Fibroblast of gingiva (primary cell): Measurements from ENCODE around the gene DISP2.

Experiments
- DNase-seq: peaks from one replicate; pipeline ENCODE4 v3.0.0-alpha.2; 2011; ENCODE audit warnings: low read depth

DISP2 gene

GRCh38 chr15:40365624-40366456 lies 7.8 kb downstream of the DISP2 start:
- no peak for DNase-seq

DNA sequence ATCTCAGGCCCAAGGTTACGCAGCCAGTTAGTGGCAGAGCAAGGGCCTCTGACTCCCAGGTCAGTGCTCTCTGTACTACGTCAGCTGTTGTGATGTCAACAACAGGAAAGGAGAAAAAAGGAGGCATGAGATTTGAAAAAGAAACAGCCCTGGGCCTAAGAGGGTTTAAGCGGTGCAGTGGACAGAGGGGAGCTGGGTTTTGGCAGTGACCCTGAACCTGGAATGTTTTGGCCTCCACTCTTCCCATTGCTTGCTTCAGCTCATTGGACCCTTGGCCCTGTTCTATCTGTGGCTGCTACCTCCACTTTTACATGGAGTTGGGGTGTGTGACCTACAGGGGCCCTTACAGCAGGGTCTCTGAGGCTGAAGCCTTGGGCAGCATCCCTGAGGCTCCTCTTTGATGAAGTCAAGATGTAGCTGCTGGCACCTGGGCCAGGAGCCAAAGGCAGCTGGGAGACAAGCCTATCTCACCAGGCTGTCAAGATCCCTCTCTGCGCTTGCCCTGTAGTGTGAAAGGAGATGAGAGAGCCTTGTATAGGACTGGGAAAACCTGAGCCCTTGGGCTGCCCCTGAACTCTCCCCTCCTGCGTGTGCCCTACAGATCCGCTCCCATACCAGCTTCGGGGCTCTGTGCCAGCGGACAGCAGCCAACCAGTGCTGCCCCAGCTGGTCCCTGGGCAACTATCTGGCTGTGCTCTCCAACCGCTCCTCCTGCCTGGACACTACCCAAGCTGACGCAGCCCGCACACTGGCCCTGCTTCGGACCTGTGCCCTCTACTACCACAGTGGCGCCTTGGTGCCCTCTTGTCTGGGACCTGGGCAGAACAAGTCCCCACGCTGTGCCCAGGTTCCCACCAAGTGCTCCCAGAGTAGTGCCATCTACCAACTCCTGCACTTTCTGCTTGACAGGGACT lies 8.7 kb downstream of the DISP2 start:
- no peak for DNase-seq

DNA sequence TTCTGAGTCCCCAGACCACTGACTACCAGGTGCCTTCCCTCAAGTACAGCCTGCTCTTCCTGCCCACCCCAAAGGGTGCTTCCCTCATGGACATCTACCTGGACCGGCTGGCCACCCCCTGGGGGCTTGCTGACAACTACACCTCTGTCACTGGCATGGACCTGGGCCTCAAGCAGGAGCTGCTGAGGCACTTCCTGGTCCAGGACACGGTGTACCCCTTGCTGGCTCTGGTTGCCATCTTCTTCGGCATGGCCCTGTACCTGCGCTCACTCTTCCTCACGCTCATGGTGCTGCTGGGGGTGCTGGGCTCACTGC lies 9.3 kb downstream of the DISP2 start:
- no peak for DNase-seq

DNA sequence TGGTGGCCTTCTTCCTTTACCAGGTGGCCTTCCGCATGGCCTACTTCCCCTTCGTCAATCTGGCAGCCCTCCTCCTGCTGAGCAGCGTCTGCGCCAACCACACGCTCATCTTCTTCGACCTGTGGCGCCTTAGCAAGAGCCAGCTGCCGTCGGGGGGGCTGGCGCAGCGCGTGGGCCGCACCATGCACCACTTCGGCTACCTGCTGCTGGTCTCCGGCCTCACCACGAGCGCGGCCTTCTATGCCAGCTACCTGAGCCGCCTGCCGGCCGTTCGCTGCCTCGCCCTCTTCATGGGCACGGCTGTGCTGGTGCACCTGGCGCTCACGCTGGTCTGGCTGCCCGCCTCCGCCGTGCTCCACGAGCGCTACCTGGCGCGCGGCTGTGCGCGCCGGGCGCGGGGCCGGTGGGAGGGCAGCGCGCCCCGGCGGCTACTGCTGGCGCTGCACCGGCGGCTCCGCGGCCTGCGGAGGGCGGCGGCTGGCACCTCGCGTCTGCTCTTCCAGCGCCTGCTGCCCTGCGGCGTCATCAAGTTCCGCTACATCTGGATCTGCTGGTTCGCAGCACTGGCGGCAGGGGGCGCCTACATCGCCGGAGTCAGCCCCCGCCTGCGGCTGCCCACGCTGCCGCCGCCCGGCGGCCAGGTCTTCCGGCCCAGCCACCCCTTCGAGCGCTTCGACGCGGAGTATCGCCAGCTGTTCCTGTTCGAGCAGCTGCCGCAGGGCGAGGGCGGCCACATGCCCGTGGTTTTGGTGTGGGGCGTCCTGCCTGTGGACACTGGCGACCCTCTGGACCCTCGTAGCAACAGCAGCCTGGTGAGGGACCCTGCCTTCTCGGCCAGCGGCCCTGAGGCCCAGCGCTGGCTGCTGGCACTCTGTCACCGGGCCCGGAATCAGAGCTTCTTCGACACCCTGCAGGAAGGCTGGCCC lies 9.9 kb downstream of the DISP2 start:
- DNase-seq: peak; percentile 86

GRCh38 chr15:40368719-40369473 lies 10.9 kb downstream of the DISP2 start:
- DNase-seq: no peak

DNA sequence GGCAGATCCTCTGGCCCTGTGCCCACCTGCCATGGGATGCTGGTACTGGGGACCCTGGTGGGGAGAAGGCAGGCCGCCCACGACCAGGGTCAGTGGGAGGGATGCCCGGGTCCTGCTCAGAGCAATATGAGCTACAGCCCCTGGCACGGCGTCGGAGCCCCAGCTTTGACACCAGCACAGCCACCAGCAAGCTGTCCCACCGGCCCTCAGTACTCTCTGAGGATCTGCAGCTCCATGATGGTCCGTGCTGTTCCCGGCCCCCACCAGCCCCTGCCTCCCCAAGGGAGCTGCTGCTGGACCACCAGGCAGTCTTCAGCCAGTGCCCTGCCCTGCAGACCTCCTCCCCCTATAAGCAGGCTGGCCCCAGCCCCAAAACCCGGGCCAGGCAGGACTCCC lies 11.5 kb downstream of the DISP2 start:
- DNase-seq: no peak

GRCh38 chr15:40369971-40370370 lies 12.0 kb downstream of the DISP2 start:
- no peak for DNase-seq

- no peak for DNase-seq
These were observed 15.0 kb downstream of the DISP2 start for GRCh38 chr15:40372981-40373380.

GRCh38 chr15:40377606-40378005 lies 19.6 kb downstream of the DISP2 start:
- DNase-seq: no peak

- DNase-seq: no peak
These were observed 21.4 kb downstream of the DISP2 start for GRCh38 chr15:40379374-40379773.

DNA sequence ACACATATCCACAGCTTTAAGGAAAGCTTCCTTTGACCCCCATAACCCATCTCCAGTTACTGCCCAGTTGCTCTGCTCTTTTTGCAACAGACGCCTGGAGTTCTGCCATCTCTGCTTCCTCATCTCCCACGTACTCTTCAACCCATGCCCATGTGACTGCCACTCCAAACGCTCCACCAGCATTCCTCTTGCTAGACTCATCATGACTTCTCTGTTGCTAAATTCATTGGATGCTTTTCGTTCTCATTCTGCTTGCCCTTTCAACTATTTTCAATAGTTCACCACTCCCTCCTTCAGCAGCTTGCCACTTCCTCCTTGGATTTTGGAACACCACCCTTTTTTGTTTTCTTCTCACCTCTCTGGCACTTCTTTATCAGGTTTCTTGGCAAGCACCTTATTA lies 21.8 kb downstream of the DISP2 start:
- DNase-seq: peak; percentile 99

DNA sequence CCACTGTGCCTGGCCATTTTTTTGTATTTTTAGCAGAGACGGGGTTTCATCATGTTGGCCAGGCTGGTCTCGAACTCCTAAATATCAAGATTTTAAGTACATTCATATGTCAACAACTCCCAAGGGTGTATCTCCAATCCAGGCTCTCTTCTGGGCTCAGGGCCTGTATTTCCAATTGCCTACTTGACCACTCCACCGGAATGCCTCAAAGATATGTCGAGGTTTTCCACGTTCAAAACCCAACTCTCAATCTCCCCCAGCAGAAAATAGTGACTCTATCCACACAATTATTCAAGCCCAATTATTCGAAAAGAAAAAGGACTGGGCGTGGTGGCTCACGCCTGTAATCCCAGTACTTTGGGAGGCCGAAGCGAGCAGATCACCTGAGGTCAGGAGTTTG lies 22.6 kb downstream of the DISP2 start:
- DNase-seq: no peak

DNA sequence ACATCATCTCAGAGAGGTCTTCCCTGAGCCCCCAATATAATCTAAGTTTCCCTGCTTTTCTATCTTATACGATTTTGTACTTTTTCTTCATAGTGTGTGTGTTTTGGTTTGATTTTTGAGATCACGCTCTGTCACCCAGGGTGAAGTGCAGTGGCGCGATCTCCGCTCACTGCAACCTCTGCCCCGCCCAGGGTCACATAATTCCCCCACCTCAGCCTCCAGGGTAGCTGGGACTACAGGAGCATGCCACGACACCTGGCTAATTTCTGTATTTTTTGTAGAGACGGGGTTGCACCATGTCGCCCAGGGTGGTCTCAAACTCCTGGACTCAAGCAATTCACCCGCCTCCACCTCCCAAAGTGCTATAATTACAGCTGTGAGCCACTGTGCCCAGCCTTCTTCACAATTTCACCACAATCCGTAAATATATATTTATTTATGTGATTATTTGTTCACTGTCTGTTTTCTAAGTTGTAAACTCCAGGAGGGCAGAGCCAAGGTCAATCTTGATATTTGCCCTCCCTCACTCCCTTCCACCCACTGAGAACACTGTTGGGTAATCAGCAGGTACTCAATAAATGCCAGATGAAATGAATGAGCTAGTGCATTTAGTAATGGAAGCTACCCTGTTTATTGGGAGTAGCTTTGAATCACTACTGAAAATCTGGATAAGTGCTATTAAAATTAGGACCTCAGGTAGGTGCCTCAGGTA lies 24.0 kb downstream of the DISP2 start:
- DNase-seq: no peak

DNA sequence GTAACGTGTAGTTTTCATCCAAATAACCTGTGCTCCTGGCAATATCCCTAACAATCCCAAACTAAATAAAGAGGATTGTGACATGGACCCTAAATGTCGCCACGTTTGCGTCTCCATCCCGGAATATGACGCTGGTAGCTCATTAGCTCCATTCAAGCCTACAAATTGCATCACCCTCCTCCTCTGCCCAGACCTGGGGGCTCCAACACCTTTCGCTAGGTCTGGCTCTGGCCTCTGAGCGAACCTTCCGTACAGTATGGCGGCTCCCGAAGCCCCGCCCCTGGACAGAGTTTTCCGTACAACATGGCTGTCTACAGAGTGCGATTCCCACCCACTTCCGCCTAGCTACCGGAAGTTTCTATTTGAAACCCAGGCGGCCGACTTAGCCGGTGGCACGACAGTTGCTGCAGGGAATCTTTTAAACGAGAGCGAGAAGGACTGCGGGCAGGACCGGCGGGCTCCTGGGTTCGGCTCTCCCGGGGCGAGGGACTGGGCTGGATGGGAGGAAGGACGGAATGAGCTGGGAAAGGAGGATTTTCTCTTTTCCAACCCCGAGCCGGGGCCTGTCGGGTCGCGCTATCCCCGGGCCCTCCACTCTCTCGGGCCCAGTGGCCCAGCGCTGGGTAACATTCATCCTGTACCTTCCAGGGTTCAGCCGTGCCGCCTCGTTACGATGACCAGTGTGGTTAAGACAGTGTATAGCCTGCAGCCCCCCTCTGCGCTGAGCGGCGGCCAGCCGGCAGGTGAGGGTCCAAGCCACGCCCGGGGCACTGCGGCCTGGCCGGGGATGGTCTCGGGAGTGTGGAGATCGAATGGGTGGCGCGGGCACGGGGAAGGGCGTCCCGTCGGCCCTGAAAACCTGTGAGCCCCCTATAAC lies 24.8 kb downstream of the DISP2 start, which contains the start of gene KNSTRN:
TSS of gene KNSTRN (plus strand) at position 142 of the 877 bp plus-strand sequence. CDS start at position 257, 115 bp downstream.
- DNase-seq: peak; percentile 91

DNA sequence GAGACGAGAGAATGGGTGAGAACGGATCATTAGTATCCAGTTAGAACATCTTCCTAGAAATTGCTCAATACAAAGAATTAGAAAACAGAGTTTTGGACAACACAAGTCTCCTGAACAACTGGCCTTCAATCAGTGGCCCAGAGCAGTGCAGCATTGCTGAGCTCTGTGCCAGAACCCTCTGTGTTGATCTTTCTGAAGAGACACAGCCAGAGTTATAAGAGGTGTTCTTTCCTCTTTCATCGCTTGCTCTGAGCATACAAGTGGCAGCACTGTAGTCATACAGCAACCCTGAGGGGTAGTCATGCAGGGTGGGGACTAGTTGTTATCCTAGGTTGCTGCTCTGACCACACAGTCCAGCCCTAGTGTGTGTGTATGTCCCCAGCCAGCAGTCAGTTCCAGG lies 28.5 kb downstream of the DISP2 start:
- DNase-seq: no peak

DNA sequence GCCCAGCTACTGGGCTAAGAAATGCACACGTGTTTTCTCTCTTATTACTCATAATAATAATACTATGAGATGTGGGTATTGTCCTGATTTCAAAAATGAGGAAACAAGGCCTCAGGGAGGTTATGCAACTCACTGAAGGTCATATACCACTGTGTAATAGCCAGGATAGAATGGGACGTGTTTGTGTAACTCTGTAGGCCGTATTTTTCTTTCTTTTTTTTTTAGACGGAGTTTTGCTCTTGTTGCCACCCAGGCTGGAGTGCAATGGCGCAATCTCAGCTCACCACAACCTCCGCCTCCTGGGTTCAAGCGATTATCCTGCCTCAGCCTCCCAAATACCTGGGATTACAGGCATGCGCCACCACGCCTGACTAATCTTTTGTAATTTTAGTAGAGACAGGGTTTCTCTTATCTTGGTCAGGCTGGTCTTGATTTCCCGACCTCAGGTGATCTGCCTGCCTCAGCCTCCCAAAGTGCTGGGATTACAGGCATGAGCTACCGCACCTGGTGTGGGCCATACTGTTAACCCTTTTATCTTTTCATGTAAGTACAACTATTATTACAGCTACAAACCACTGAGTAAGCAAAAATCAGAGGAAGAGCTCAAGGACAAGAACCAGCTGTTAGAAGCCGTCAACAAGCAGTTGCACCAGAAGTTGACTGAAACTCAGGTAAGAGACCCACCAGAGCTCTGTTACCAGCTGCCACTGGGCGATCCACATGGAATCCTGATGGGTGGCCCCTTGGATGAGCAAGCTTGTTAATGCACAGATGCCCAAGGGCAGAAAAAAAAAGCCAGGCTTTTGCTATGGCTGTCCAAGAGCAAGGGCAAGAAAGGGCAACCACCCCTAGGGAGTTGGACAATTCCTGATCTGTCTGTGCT lies 31.2 kb downstream of the DISP2 start:
- DNase-seq: peak; percentile 92

- DNase-seq: no peak
These were observed 32.0 kb downstream of the DISP2 start for GRCh38 chr15:40389824-40390595.
